ENCODE data around the gene PRICKLE2.

PRICKLE2 gene

DNA sequence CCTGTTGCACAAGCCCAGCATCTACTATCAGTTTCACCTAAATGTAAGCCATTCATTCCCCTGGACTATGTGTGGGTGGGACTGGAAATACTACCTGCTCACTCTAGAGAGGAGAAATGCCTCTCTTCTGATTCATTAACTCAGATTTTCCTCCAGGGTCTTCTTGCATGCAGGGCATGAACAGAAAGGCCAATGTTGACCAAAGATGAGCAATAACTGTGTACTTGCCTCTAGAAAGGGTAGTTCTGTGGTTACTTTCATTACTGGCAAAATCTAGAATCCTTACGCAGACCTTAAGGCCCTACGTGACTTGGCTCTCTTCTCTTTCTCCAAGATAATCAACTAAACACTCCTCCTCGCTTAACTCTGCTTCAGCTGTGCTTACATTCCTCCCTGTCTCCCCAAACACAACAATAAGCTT lies 120.6 kb downstream of the PRICKLE2 start:
- Histone ChIP-seq H3K9me2 (ENCODE audit: low read depth, low read length) (no peaks in the 10 kb centered on the region), H3K27me3 (ENCODE audit: insufficient read depth, low read length) (no peaks in the 10 kb centered on the region), H3F3A (ENCODE audit: insufficient read depth, low read length) (no peaks in the 10 kb centered on the region), H2AFZ (ENCODE audit: low read length) (no peak overlapping the region), H3K79me2 (ENCODE audit: insufficient read depth, low read length) (no peaks in the 10 kb centered on the region), H3K36me3 (ENCODE audit: insufficient read depth, low read length) (no peaks in the 10 kb centered on the region), H3K9ac (ENCODE audit: low read length) (no peak overlapping the region), H3K27ac (ENCODE audit: low read depth, low read length, poor library complexity, severe bottlenecking) (no peak overlapping the region), H3K4me3 (ENCODE audit: low read depth, low read length, poor library complexity, severe bottlenecking) (no peak overlapping the region), H3K9me3 (ENCODE audit: low read length) (no peaks in the 10 kb centered on the region), H4K20me1 (ENCODE audit: insufficient read depth, low read length) (no peaks in the 10 kb centered on the region), H3K4me2 (ENCODE audit: low read length) (no peak overlapping the region), H3K4me1 (ENCODE audit: insufficient read depth, low read length, severe bottlenecking) (no peaks in the 10 kb centered on the region)
- no peak for TF ChIP-seq EZH2 (IDR thresholded peaks at IDR 0.05; ENCODE audit: borderline replicate concordance, low read length)
- TF ChIP-seq, protein P1, sequence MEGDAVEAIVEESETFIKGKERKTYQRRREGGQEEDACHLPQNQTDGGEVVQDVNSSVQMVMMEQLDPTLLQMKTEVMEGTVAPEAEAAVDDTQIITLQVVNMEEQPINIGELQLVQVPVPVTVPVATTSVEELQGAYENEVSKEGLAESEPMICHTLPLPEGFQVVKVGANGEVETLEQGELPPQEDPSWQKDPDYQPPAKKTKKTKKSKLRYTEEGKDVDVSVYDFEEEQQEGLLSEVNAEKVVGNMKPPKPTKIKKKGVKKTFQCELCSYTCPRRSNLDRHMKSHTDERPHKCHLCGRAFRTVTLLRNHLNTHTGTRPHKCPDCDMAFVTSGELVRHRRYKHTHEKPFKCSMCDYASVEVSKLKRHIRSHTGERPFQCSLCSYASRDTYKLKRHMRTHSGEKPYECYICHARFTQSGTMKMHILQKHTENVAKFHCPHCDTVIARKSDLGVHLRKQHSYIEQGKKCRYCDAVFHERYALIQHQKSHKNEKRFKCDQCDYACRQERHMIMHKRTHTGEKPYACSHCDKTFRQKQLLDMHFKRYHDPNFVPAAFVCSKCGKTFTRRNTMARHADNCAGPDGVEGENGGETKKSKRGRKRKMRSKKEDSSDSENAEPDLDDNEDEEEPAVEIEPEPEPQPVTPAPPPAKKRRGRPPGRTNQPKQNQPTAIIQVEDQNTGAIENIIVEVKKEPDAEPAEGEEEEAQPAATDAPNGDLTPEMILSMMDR (IDR thresholded peaks at IDR 0.05; ENCODE audit: low read length): no peak

DNA sequence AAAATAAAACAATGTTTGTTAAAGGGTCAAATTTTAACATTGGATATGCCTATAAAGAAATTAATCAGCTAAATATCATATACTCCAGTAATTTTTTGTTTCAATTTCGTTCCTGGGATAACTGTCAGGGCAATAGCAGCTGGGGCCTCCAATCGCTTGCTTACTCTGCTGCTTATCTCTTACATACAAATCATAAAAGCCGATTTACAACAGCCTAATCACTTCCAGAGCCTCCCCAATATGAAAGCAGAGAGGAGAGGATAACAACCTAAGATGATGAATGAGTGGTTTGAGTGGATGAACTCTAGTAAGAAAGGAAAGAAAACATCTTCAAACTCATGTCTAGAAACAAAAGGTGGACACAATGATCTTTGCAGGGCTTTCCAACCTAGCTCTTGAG lies 121.3 kb downstream of the PRICKLE2 start:
- Histone ChIP-seq H3K27ac (ENCODE audit: low read depth, low read length, poor library complexity, severe bottlenecking) (no peak overlapping the region), H3K9ac (ENCODE audit: low read length) (no peak overlapping the region), H3K4me1 (ENCODE audit: insufficient read depth, low read length, severe bottlenecking) (no peaks in the 10 kb centered on the region), H3K27me3 (ENCODE audit: insufficient read depth, low read length) (no peaks in the 10 kb centered on the region), H3K4me2 (ENCODE audit: low read length) (no peak overlapping the region), H3K4me3 (ENCODE audit: low read depth, low read length, poor library complexity, severe bottlenecking) (no peak overlapping the region), H3K9me3 (ENCODE audit: low read length) (no peaks in the 10 kb centered on the region), H3K9me2 (ENCODE audit: low read depth, low read length) (no peaks in the 10 kb centered on the region), H4K20me1 (ENCODE audit: insufficient read depth, low read length) (no peaks in the 10 kb centered on the region), H2AFZ (ENCODE audit: low read length) (no peak overlapping the region), H3K79me2 (ENCODE audit: insufficient read depth, low read length) (no peaks in the 10 kb centered on the region), H3F3A (ENCODE audit: insufficient read depth, low read length) (no peaks in the 10 kb centered on the region), H3K36me3 (ENCODE audit: insufficient read depth, low read length) (no peaks in the 10 kb centered on the region)
- no peak for TF ChIP-seq EZH2 (IDR thresholded peaks at IDR 0.05; ENCODE audit: borderline replicate concordance, low read length)
- TF ChIP-seq, protein P1 (IDR thresholded peaks at IDR 0.05; ENCODE audit: low read length): no peak

DNA sequence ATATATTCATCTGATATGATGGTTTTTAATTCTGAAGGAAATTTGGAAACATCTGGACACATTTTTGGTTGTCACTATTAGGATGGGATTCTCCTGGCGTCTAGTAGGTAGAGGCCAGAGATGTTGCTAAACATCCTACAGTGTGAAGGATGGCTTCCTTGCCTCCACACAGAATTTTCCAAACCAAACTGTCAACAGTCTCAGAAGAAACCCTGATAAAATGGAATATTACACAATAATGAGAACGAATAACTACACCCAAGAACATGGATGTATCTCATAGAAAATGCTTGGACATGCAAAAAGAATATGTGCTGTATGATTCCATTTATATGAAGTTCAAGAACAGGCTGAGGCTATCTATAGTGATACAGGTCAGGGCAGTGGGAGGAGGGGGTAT lies 122.1 kb downstream of the PRICKLE2 start:
- no peaks in the 10 kb centered on the region for H3K9me2 ChIP-seq (ENCODE audit: low read depth, low read length)
- no peaks in the 10 kb centered on the region for H4K20me1 ChIP-seq (ENCODE audit: insufficient read depth, low read length)
- no peaks in the 10 kb centered on the region for H3K36me3 ChIP-seq (ENCODE audit: insufficient read depth, low read length)
- no peak overlapping the region for H3K4me2 ChIP-seq (ENCODE audit: low read length)
- no peaks in the 10 kb centered on the region for H3K79me2 ChIP-seq (ENCODE audit: insufficient read depth, low read length)
- H3K27me3 ChIP-seq (ENCODE audit: insufficient read depth, low read length): no peaks in the 10 kb centered on the region
- H3K9me3 ChIP-seq (ENCODE audit: low read length): no peaks in the 10 kb centered on the region
- no peaks in the 10 kb centered on the region for H3K4me1 ChIP-seq (ENCODE audit: insufficient read depth, low read length, severe bottlenecking)
- H2AFZ ChIP-seq (ENCODE audit: low read length): no peak overlapping the region
- H3K27ac ChIP-seq (ENCODE audit: low read depth, low read length, poor library complexity, severe bottlenecking): no peak overlapping the region
- no peaks in the 10 kb centered on the region for H3F3A ChIP-seq (ENCODE audit: insufficient read depth, low read length)
- H3K4me3 ChIP-seq (ENCODE audit: low read depth, low read length, poor library complexity, severe bottlenecking): no peak overlapping the region
- H3K9ac ChIP-seq (ENCODE audit: low read length): no peak overlapping the region
- no peak for TF ChIP-seq EZH2 (IDR thresholded peaks at IDR 0.05; ENCODE audit: borderline replicate concordance, low read length)
- TF ChIP-seq, protein P1 (IDR thresholded peaks at IDR 0.05; ENCODE audit: low read length): no peak
